ENCODE data around the gene LNPK. TPM values are rescaled to one million over a fixed set of nuclear protein-coding genes. Genes with fewer than 3 reads are reported as not detected.
A peak's percentile ranks its signal among the peaks of the same experiment; 100 is the strongest.

The LNPK gene
- polyA plus RNA-seq, 6 donors from 2014 or later, result 7.1 to 15.6 (median 10.2) TPM

DNA sequence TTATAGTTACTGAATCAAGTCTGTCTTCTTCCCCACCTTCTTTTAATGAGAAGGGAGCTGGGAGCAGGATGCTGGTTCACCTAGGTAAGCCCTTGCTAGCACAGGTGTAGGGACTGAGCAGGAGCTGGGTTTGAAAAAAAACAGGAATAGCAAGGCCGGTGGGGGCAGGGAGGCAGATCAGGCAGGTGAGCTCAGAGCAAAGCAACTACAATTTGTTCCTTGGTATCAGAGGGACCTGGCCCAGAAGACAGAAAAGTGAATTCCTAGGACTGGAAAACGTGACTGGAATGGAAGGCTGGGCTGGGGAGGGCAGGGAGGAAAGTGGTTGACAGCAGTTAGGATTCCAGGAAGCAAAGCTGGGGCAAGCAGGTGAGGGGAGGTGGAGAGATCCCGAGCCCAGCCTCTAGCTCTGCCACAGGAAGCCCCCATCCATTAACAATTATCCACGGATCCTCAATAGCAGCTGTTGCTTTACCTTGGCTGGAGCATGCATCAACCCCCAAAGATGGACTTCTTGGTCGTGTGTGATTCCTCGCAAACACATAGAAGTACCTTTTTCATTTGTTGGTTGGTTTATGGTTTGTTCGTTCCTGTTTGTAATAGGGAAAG, 118.4 kb downstream of the LNPK start:
- H3K27me3 Mint-ChIP-seq, result peaks cover 0 to 11% (median 9%) of the 10 kb centered on the region in 3 donors

DNA sequence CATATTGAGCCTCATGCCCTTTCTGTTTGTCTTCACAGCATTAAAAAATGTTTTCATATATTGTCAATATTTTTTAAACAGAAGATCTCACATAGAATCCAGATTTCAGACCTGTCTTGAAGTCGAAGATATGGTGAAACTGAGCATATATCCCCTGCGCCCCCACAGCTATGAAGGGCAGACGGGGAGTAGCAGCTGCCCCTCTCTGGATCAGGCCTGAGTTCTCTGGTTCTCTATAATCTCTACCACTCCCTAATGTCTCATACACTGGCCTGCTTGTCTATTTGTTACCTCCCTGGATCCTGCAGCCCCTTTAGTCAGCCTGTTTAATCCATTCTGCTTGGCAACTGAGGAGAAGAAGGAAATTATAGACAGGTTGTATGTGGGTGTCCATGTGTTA, 122.4 kb downstream of the LNPK start:
- Mint-ChIP-seq H3K27me3 (peaks cover 0 to 6% (median 0%) of the 10 kb centered on the region in 3 donors), H3K9me3 (no peaks in the 10 kb centered on the region), H3K27ac (no peak overlapping the region), H3K4me3 (no peak overlapping the region), H3K36me3 (no peaks in the 10 kb centered on the region), H3K4me1 (no peaks in the 10 kb centered on the region)
- ATAC-seq (ENCODE audit: low read depth in 2 of 2) (no peak), DNase-seq (no peak)

More for the DNA sequence above, 118.4 kb downstream of the LNPK start:
- ATAC-seq (ENCODE audit: low read depth in 2 of 2), result no peak
- no peaks in the 10 kb centered on the region for H3K9me3 Mint-ChIP-seq
- DNase-seq, result no peak
- no peaks in the 10 kb centered on the region for H3K36me3 Mint-ChIP-seq
- no peak overlapping the region for H3K27ac Mint-ChIP-seq
- no peaks in the 10 kb centered on the region for H3K4me1 Mint-ChIP-seq
- H3K4me3 Mint-ChIP-seq, result no peak overlapping the region

DNA sequence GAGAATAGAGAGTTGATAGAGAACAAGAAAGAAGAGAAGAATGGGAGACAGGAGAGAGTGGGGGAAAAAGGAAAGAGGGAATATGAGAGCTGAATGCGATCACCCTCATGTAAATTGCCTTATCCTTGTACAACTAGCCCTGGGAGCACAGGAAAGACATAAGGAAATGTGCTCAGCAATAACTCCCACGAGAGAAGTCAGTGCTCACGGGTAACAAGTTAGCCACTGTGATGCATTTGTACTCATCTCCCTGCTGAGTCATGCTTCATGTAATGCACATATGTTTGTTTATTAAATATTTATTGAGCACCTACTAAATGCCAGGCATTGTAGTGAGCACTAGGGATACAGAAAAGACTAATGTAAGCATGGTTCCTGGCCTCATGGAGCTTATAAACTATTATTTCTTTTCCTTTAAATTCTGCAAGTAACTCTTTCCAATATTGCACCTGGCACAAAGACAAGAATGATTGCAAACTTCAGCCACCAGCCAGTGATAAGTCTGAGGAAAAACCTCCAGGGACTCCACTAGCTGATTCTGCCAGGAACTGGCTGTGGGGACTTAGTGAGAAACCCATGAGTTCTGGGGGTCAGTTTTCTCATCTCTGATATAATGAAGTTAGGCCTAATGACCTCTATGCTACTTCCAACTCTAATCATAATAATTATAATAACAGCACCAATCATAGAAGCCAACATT, 124.1 kb downstream of the LNPK start:
- Mint-ChIP-seq H3K27me3 (peaks cover 0 to 11% (median 0%) of the 10 kb centered on the region in 3 donors), H3K4me1 (no peaks in the 10 kb centered on the region), H3K9me3 (no peaks in the 10 kb centered on the region), H3K4me3 (no peak overlapping the region), H3K27ac (no peak overlapping the region), H3K36me3 (no peaks in the 10 kb centered on the region)
- ATAC-seq (ENCODE audit: low read depth in 2 of 2) (no peak), DNase-seq (no peak)

DNA sequence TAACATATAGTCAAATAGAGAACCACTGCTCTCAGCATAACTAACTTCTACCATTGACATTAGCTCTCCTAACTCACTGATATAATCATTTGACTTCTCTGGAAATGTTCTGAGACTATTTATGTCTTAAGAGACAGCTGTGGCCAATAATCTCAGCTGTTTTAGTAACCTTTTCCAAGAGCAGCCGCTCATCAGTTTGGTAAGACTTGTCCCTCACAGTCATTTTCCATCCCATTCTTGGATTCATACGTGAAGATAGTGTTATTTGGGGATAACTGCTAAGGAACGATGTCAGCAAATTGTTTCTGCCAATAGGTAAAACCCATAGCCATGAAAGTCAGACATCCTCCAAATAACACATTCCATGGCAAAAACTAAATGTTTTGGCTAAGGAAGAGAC, 127.8 kb downstream of the LNPK start:
- DNase-seq (no peak), ATAC-seq (ENCODE audit: low read depth in 2 of 2) (no peak)
- Mint-ChIP-seq H3K27me3 (peaks cover 7 to 12% (median 11%) of the 10 kb centered on the region in 3 donors), H3K27ac (peak overlapping the region in 1 of 6 donors; percentile 16), H3K4me1 (no peaks in the 10 kb centered on the region), H3K9me3 (peaks cover 0 to 2% (median 0%) of the 10 kb centered on the region in 7 donors), H3K36me3 (no peaks in the 10 kb centered on the region), H3K4me3 (no peak overlapping the region)

Other genes starting within 250 kb of the LNPK start
- gene EVX2, start 81.7 kb upstream of the LNPK start, polyA plus RNA-seq (ENCODE audit: low read depth in 6 of 6), result not detected
- gene HOXD13, start 90.5 kb upstream of the LNPK start, polyA plus RNA-seq (ENCODE audit: low read depth in 6 of 6), result not detected
- gene HOXD12, start 97.5 kb upstream of the LNPK start, polyA plus RNA-seq (ENCODE audit: low read depth in 6 of 6), result not detected
- not detected for gene HOXD11, start 105.0 kb upstream of the LNPK start, polyA plus RNA-seq (ENCODE audit: low read depth in 6 of 6)
- gene HOXD10, start 114.5 kb upstream of the LNPK start, polyA plus RNA-seq (ENCODE audit: low read depth in 6 of 6), result not detected
- not detected for gene HOXD9, start 120.5 kb upstream of the LNPK start, polyA plus RNA-seq (ENCODE audit: low read depth in 6 of 6)
- not detected for gene HOXD8, start 127.4 kb upstream of the LNPK start, polyA plus RNA-seq (ENCODE audit: low read depth in 6 of 6)
- not detected for gene HOXD4, start 149.3 kb upstream of the LNPK start, polyA plus RNA-seq (ENCODE audit: low read depth in 6 of 6)
- gene HOXD3, start 155.0 kb upstream of the LNPK start, polyA plus RNA-seq (ENCODE audit: low read depth in 6 of 6), result not detected
- gene HOXD1, start 186.4 kb upstream of the LNPK start, polyA plus RNA-seq (ENCODE audit: low read depth in 6 of 6), result not detected